MM.1S (cell line): ENCODE results near the gene PIK3IP1.

Experiments used
- EZH2 ChIP-seq: fragments of 300-600 bp; sonication (generic); optimal IDR thresholded peaks from 2 replicates; pipeline ENCODE3; 2017; ENCODE audit warnings: low read depth, mild to moderate bottlenecking, antibody characterized with exemption, low read length, mixed read lengths
- TF ChIP-seq, protein P1 (sequence below): fragments of 300-600 bp; sonication (generic); IDR thresholded peaks from 2 replicates; pipeline ENCODE4 v1.5.1; 2016; ENCODE audit warnings: antibody characterized with exemption, low read length, mixed read lengths

GRCh38 chr22:31274017-31274416 is 18.3 kb downstream of the PIK3IP1 start:
- TF ChIP-seq, protein P1, sequence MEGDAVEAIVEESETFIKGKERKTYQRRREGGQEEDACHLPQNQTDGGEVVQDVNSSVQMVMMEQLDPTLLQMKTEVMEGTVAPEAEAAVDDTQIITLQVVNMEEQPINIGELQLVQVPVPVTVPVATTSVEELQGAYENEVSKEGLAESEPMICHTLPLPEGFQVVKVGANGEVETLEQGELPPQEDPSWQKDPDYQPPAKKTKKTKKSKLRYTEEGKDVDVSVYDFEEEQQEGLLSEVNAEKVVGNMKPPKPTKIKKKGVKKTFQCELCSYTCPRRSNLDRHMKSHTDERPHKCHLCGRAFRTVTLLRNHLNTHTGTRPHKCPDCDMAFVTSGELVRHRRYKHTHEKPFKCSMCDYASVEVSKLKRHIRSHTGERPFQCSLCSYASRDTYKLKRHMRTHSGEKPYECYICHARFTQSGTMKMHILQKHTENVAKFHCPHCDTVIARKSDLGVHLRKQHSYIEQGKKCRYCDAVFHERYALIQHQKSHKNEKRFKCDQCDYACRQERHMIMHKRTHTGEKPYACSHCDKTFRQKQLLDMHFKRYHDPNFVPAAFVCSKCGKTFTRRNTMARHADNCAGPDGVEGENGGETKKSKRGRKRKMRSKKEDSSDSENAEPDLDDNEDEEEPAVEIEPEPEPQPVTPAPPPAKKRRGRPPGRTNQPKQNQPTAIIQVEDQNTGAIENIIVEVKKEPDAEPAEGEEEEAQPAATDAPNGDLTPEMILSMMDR: no peak
- no peak for TF ChIP-seq EZH2
